HG02610 (cell line): ENCODE data around the gene GPR12.
"Not testable (repeated sequence)": the region's sequence is repeated elsewhere in the genome, so short reads cannot be mapped to it uniquely, and the experiment has no call there.

Source experiments
- ATAC-seq: cut with Tn5 transposase; IDR thresholded peaks from one replicate; pipeline ENCODE4 v1.9.1; 2021; ENCODE audit warnings: mild to moderate bottlenecking, moderate library complexity; ENCODE audit not compliant: unreplicated experiment

GPR12 gene

DNA sequence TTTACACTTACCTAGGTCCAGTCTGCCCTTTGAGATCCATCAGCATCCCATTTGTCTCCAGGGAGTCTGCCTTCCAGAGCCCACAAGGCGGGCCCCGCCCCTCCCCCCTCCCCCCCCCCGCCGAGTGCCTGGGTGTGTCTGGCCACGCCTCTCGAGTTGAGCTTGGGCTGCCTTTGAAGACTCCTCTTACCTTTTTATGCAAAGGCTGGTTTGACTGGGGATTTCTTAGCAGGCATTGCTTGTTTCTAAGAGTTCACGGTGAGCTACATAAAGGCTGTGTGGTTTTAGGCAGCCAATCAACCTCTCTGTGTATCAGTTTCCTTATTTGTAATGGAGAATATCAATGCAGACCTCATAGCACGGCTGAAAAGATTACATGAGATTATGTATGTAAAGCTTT, 11.3 kb downstream of the GPR12 start:
- ATAC-seq = no peak

DNA sequence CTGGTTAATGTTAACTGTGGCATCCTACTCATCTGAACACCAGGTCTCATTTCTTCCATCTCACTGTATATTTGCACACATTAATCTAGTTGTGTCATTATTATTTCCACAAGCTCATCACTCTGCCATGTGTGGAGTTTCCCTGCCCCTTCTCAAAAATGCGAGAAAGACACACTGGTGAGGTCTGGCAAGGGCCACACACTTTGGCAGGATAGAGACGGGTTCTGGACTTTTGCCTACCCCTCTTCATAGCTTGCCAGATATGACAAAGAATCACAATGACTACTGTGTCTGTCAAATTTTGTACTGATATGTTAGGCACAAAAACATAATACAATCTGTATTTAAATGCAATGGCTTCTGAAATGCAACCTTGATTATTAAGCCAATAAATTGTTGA, 12.9 kb downstream of the GPR12 start:
- ATAC-seq = no peak

DNA sequence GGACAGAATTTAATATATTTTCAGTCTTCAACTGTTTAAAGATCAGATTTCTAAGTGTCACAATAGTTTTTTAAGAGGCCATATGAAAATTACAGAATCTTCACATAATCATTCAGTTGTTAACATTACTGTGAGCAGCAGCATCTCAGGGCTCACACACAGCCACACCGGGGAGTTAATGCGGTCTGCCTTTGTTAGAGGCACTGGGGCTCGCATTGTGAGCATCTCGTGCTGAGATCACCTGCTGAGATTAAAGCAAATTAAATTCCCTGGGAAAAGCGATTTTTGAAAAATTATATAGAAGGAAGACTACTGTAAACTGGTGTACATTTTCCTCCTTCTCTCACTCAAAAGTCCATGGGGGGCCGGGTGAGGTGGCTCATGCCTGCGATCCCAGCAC, 16.6 kb downstream of the GPR12 start:
- no peak for ATAC-seq

DNA sequence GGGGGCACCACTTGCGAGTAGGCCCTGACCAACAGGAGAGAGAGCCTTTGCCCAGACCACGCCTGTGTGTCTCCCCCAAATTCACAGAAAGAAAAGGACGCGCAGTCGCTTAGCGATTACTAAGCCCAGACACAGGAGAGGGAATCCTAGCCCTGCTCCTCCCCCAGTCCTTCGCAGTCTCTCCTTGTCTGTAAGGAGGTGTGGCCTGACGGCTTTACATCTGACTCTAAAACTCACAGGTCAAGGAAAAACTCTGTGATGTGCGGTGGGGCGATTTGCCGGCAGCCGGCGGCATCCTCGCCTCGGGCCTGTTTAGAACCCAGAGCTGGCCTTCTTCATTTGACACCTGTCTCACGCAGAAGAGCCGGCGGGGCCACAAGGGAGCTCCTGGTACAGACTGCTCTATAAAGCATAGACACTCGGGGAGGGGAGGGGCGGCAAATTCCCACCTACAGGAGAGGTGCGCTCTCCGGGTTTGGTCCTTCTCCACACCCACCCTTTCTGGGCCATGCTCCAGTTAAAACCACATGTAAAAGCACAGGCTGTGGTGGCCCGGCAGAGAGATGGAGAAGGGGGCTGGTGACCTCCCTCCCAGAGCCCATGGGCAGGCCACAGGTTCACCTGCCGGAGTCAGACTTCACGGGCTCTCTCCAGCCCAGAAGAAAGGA, 17.8 kb downstream of the GPR12 start:
- ATAC-seq = no peak

DNA sequence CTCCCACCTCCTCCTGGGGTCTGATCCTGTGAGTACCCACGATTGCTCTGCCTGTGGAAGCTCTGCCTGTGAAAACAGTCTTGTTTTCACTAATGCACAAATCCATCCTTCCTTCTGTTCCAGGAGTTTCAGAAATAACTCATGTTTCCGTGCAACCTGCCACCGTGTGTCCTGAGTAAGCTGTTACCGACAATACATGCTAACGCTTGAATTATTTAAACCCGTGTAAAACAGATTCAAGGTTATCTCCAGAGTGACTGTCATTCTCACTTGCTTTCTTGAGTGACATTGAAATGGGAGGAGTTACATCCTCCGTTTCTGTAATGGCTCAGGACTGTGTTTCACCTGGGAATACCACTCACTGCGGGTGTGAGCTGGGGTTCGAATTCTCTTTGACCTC, 24.9 kb downstream of the GPR12 start:
- no peak for ATAC-seq

DNA sequence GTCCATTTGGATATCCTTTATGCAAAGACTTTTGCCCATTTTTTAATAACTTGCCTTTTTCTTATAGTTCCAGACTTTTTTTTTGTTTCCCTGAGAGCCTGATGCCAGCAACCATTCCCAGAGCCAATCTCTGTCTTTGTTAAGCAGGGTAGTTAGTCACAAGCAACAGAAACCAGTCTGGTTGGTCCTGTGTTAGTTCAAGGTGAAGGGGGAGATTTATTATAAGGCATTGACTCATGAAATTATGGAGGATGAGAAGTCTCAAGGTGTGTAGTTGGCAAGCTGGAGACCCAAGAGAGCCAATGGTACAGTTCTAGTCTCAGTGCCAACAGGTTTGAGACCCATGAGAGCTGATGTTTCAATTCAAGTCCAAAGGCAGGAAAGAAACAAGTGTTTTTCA, 33.0 kb downstream of the GPR12 start:
- ATAC-seq = no peak

DNA sequence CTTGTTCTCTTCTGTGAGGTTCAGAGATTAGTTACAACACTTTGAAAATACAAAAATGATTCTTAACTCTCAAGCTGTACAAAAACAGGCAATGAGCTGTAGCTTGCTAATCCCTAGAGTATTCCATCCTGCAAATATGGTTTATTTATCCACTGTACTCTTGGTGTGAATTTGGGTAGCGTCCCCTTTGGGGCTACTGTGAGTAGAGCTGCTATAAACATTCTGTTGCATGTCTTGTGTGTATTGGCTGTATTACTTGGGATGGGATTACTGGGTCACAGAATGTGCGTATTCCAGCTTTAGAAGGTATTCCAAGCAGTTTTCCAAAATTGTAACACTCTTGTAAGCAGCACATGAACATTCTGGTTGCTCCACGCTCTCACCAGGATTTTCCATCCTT, 33.5 kb downstream of the GPR12 start:
- no peak for ATAC-seq

DNA sequence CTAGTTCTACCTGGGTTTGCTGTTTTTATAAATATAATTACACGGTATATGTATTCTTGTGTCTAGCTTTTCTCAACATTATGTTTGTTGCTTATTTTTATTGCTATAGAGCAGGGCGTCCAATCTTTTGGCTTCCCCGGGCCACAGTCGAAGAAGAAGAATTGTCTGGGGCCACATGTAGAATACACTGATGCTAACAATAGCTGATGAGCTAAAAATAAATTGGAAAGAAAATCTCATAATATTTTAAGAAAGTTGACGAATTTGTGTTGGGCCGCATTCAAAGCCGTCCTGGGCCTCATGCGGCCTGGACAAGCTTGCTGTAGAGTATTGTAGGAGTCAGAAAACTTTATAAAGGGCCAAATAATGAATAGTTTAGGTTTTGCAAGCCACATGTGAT, 33.9 kb downstream of the GPR12 start:
- no peak for ATAC-seq

DNA sequence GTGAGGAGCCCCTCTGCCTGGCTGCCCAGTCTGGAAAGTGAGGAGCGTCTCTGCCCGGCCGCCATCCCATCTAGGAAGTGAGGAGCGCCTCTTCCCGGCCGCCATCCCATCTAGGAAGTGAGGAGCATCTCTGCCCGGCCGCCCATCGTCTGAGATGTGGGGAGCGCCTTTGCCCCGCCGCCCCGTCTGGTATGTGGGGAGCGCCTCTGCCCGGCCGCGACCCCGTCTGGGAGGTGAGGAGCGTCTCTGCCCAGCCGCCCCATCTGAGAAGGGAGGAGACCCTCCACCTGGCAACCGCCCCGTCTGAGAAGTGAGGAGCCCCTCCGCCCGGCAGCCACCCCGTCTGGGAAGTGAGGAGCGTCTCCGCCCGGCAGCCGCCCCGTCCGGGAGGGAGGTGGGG, 37.0 kb downstream of the GPR12 start:
- not testable (repeated sequence) for ATAC-seq

DNA sequence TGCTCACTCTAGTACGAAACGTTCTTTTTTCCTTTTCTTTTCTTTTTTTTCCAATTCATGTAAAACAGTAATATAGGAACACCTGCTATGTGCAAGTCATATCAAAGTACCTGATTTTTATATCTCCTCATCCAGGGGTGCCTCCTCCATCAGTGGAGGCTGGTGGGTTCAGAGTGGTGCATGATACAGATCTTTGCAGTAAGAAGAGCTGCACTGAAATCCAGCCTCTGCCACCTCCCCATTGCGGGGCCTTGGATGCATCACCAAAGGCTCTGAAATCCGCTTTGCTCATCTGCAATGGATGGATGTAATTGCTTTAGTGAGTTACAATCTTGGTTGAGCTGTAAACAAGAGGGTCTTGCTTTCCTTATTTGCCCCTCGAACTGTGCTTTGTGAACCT, 38.3 kb downstream of the GPR12 start:
- no peak for ATAC-seq

DNA sequence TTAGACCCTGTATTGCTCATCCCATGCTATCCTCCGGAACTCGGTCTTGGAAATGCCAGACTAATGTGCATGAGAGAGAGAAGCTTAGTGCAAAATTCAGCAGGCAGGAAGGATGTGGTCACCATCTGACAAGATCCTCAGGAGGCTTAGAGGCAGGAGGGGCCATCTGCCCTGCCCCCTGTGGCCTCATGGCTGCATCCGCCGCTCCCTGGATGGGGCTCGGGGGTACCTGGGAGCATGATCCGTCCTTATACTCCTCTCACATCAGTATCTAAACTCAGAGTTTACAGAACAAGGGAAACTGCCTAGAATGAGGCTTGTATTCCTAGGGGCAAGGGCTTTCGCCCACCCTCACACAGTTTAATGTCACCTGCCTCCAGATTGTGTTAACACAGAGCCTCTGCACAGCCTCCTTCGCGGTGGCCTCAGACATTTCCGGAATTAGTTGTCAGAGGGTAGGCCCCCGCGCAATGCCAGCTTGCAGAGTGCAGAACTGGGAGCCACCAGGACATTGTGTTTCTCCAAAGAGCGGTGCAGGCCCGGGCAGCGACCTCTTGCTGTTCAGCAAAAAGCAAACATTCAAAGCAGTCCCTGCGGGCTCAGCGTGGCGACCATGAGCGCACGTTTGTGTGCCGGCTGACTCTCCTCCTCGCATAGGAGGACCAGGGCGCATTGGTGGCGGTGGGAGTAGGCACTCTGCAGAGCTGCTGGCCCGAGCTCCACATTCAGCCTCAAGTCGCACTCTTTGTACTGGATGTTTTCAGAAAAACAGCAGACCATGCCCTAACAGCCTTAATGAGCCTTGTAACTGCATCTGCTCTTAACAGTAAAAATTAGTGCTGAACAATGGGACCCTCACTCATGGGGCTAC, 39.1 kb downstream of the GPR12 start:
- no peak for ATAC-seq

DNA sequence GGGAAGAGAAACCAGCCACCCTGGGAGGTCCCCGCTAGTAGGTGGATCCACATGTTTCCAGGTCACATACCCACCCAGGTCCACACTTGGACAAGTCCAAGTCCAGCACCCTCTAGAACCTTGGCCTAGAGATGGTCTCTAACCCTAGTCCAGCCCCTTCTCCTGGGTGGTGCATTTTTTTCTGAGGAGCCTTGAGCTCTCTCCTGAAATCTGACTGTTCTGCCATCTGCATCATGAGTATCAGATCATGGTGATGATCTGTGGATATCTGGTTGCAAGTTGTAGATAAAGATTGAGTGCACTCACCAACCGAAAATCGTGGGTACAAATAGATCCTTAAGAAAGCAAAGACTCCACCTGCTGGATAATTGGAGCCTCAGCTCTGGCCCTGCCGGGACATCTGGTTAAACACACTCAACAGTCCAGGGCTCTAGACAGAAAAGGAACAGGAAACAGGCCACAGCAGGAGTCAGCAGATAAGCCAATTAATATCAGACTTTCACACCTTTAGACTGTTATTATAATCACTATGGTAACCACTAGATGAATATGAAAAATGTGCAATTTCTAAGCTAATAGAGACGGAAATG, 41.1 kb downstream of the GPR12 start:
- no peak for ATAC-seq

DNA sequence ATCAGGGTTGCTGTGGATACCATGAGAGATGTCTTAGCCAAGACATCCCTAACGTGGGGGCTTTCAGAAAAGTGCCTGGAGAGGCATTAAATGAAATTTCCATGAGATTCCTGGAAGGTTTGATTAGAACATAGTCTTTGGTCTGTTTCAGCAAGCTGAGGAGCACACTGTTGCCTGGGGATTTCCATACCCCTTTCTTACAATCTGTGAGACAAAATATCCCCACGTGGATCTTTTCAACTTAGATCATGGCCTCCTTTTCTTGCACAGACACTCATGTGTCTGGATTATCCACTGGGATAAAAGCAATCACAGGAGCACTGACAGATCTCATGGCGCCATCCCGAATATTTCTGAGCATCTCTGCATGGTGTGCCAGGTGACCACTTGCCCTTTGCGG, 41.7 kb downstream of the GPR12 start:
- ATAC-seq = no peak

DNA sequence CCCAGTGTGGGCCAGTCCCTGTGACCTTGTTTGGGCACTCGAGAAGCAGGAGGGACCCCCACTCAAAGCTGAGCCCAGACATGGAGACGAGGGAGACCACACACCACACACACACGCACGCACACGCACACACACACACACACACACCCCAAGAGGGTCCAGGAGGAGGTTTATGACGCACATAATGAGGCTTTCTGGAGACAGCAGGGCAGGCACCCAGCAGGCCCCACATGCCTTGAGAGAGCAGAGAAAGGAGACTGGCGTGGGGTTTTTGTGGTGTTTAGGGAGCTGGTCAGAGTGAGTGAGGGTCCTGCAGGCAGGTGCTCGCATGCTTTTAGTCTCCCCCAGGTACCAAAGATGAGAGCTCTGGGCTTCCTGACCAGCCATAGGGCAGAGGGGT, 42.4 kb downstream of the GPR12 start:
- no peak for ATAC-seq

DNA sequence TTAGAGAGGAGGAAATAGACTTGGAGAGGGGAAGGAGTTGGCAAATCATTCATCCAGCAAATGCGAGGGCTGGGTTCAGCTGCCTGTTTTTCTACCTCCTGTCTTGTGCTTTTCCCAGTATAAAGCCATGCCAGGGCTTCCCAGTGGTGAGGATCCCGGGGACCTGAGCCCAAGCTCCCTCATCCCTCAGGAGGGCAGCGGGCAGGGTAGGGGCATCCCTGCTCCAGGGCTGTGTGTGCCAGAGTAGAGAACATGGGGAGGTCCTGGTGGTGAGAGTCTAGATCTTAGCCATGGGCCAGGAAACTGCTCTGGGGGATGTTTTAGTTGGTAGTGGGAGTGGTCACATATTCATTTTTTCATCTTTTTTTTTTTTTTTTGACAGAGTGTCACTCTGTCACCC, 43.6 kb downstream of the GPR12 start:
- no peak for ATAC-seq

DNA sequence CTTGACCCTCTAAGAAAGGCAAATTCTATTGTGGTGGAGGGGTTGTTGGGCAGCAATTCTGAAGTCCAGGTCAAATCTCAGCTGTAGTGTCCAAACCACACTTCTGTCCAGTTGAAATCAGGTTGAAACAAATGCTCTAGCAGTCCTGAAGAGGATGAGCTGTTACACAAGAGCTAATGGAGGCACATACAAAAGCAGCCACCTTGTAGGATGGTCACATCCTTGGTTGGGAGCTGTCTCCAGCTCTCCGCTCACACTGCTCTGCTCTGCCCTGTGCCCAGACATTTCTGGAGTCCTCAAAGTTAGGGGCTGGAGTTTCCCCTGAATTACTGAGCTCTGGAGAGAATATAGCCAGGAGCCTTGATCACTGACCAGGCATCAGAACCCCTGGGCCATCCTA, 47.2 kb downstream of the GPR12 start:
- no peak for ATAC-seq

DNA sequence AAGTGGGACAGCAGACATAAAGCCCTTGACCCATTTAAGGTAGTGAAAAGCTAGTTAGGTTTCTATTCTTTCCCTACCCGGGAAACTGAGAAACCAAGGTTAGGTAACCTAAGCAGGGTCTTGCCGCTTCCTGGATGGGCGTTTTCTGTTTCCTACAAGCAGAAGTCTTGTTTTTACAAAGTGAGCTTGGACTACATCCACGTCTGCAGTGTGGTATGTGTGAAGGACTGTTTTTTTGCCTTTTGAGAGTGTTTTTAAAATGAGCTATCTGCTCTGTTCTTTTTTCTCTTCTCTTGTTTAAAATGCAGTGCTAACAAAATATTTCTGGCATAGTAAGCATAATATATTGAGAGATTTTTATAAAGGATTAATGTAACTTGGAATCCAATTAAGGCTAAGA, 49.4 kb downstream of the GPR12 start:
- ATAC-seq = no peak

DNA sequence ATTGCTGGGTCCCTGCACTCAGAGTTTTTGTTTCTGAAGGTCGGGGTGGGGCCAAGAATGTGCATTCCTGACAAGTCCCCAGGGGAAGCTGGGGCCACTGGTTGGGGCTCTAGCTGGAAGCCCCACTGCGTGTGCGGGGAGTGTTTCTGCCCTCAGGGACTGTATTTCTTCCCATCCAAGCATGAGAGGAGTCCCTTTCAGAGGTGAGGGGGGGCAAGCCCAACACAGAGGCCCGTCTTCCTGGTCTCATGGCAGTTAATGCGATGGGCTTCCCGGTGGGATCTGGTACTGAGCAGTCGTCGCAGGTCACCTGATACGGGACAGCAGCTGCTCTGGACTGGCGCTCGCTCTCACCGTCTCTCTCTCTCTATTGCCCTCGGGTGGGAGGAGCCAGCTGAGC, 50.4 kb downstream of the GPR12 start:
- ATAC-seq = no peak

DNA sequence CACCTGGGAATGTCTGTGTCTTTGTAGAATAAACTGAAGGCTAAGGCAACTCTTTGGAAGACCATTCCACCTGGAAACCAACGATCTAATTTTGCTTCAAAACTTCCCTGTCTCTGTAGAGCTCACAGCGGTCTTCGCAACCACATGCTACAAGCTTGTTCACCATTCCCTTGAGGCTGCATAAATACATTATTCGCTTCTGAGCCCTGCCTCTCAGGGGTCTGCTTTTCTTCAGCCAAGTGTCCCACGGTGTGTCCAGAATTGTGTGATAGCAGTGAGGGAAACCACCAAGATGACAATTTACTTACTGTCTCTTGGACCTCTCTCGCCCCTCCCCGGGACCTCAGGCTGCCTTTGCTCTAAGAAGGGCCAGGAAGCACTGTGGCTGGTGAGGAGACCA, 51.1 kb downstream of the GPR12 start:
- no peak for ATAC-seq

DNA sequence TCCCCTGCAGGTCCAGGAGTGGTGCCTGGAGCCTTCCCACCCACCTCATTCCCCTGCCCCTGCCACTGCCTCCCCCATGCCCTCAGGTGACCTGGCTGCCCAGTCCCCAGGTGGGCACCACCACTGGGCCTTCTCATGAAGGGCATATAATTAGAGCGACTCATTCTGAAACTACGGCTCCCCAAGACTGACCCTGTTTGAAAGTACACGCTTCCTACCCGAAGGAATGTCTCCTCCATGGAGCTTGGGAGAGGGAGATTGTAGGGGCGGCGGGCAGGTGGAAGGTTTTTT, 52.6 kb downstream of the GPR12 start:
- ATAC-seq = no peak

DNA sequence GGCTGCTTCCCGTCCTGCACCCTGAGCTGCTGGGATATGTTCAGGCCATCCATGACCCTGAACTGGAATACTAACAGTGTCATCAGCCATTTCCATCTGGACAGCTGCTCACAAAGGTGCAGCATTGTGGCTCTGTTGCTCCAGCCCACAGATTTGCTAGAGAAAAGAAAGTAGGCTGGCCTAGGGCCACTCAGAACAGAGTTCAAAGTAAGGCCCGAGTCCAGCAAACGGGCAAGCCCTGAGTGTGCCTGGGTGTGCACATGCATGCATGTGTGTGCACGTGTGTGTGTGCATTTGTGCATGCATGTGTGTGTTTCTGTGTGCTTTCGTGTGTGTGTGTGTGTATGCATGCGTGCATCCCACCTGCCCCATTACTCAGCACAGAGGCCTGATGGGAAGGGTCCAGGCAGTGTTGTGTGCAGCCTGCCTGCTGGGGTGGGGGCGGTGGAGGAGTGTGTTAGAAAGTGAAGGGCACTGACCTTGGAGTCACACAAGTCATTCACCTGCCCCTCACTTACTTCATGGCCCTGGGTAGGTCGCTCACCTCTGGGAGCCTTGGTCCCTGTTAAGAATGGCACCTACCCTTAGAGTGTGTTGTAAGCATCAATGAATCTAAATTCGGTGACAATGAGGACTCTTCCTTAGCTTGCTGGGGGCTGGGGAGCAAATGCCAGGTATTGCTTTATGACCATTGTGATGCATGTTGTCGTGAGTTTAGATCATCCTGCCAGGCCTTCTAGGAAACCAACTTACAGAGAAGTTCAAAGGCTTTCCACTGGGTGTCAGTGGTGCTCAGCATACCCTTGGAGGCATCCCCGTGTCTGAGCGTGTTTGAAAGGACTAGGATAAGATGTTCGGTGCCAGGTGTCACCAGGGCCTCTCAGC, 53.2 kb downstream of the GPR12 start:
- ATAC-seq = no peak
